GM12878 (cell line): ENCODE results near the gene LRRK1. TPM values are rescaled to one million over a fixed set of nuclear protein-coding genes. Genes with fewer than 3 reads are reported as not detected.

Experiments used
- ATAC-seq: fragments of 200-7000 bp; cut with Tn5 transposase; 3 replicates; pipeline ENCODE4 v1.9.1; 2020; ENCODE audit warnings: mild to moderate bottlenecking, moderate library complexity
- BruUV-seq: library from RNA; stranded (reverse); fragments of 400-500 nt; replicated peaks from 2 replicates; lab custom pipeline; 2021; lab: Mats Ljungman, UMichigan
- CTCF ChIA-PET: fragments of 300-600 bp; sonication (Branson Sonifier 250); formaldehyde crosslinking; extraction: SDS; loops from one replicate; lab custom pipeline; 2021; ENCODE audit warnings: inconsistent platforms; lab: Yijun Ruan, JAX
- POLR2A ChIA-PET: fragments of 350-600 bp; formaldehyde crosslinking; extraction: SDS; loops from one replicate; lab custom pipeline; 2021; ENCODE audit warnings: inconsistent platforms; lab: Charles Lee
- RAD21 ChIA-PET: fragments of 300-600 bp; sonication (Branson Sonifier 250); formaldehyde crosslinking; loops from one replicate; lab custom pipeline; 2023; ENCODE audit warnings: antibody characterized with exemption; ENCODE audit not compliant: unreplicated experiment; lab: Charles Lee
- SMC1A ChIA-PET: fragments of 300-600 bp; sonication (Branson Sonifier 250); formaldehyde crosslinking; loops from one replicate; lab custom pipeline; 2023; ENCODE audit not compliant: unreplicated experiment, uncharacterized antibody; lab: Charles Lee
- DNase-seq: peaks from one replicate; pipeline ENCODE4 v3.0.0-alpha.2; 2011; ENCODE audit warnings: low read depth, low spot score
- FAIRE-seq: peaks from 3 replicates; lab custom pipeline; 2011; peaks lifted over from hg19 to GRCh38; lab: Jason Lieb, UNC
- H2AFZ ChIP-seq: 2 replicates; pipeline ENCODE4 v1.6.0; 2011; ENCODE audit warnings: low read depth, low read length, control low read depth; ENCODE audit not compliant: control insufficient read depth
- H3K27ac ChIP-seq: 2 replicates; pipeline ENCODE4 v1.5.1; 2011; ENCODE audit warnings: control low read depth; ENCODE audit not compliant: control insufficient read depth, insufficient read depth
- H3K27me3 ChIP-seq, 2 experiments: replicated peaks in 1 of 2; 2 replicates each; pipeline versions ENCODE4 v1.6.0 to v1.6.1; 2011; ENCODE audit warnings: low read length in 1 of 2; ENCODE audit not compliant: control insufficient read depth in 2 of 2, insufficient read depth in 2 of 2
- H3K36me3 ChIP-seq, 2 experiments: 2 replicates each; pipeline ENCODE4 v1.5.1; 2011; ENCODE audit warnings: low read length in 1 of 2; ENCODE audit not compliant: control insufficient read depth in 2 of 2, insufficient read depth in 2 of 2
- H3K4me1 ChIP-seq: 2 replicates; pipeline ENCODE4 v1.6.1; 2011; ENCODE audit warnings: mild to moderate bottlenecking, low read length, moderate library complexity, mixed read lengths; ENCODE audit not compliant: control insufficient read depth, insufficient read depth
- H3K4me2 ChIP-seq: 2 replicates; pipeline ENCODE4 v1.6.0; 2011; ENCODE audit warnings: control low read depth; ENCODE audit not compliant: control insufficient read depth, insufficient read depth
- H3K4me3 ChIP-seq: fragments of 200-600 bp; sonication (generic); 2 replicates; pipeline ENCODE4 v1.5.1; 2016
- H3K79me2 ChIP-seq: 2 replicates; pipeline ENCODE4 v1.6.0; 2011; ENCODE audit warnings: low read length; ENCODE audit not compliant: control insufficient read depth, insufficient read depth
- H3K9ac ChIP-seq: 2 replicates; pipeline ENCODE4 v1.8.0; 2011; ENCODE audit warnings: low read length, control low read depth, mixed read lengths; ENCODE audit not compliant: control insufficient read depth, insufficient read depth
- H3K9me3 ChIP-seq: replicated peaks from 3 replicates; pipeline ENCODE4 v1.5.1; 2011; ENCODE audit warnings: mild to moderate bottlenecking, low read length; ENCODE audit not compliant: control insufficient read depth, insufficient read depth
- H4K20me1 ChIP-seq: 2 replicates; pipeline ENCODE4 v1.6.0; 2011; ENCODE audit not compliant: control insufficient read depth, insufficient read depth
- EZH2 ChIP-seq: IDR thresholded peaks from 2 replicates; pipeline ENCODE4 v1.6.1; 2012; ENCODE audit warnings: low read depth, mild to moderate bottlenecking, control low read depth, inconsistent platforms, low read length, borderline replicate concordance; ENCODE audit not compliant: control insufficient read depth
- MTA3 ChIP-seq: IDR thresholded peaks from 2 replicates; pipeline ENCODE4 v1.6.1; 2012; ENCODE audit warnings: low read length, inconsistent platforms, borderline replicate concordance
- MYB ChIP-seq: fragments of 150-350 bp; IDR thresholded peaks from 2 replicates; pipeline ENCODE4 v1.6.1; 2014; ENCODE audit warnings: mild to moderate bottlenecking, low read depth, low read length, borderline replicate concordance
- NBN ChIP-seq: fragments of 450-650 bp; IDR thresholded peaks from 2 replicates; pipeline ENCODE4 v1.6.1; 2016
- NRF1 ChIP-seq: conservative IDR thresholded peaks from 2 replicates; pipeline ENCODE4 v1.6.1; 2011; ENCODE audit warnings: mild to moderate bottlenecking, low read depth, low read length, improper control_type of control experiment
- SMC3 ChIP-seq: IDR thresholded peaks from 2 replicates; pipeline ENCODE4 v1.6.1; 2011; ENCODE audit warnings: low read length, improper control_type of control experiment, borderline replicate concordance
- SREBF2 ChIP-seq: IDR thresholded peaks from 2 replicates; pipeline ENCODE4 v1.6.1; 2012; ENCODE audit warnings: mild to moderate bottlenecking, low read length
- TCF3 ChIP-seq: IDR thresholded peaks from 2 replicates; pipeline ENCODE4 v1.6.1; 2012; ENCODE audit warnings: low read depth, mild to moderate bottlenecking, low read length, borderline replicate concordance; ENCODE audit not compliant: insufficient read depth
- WGBS: methylation state at CpG from one replicate; pipeline ENCODE4 v1.1.6; 2016; ENCODE audit warnings: low lambda C conversion rate; ENCODE audit not compliant: insufficient replicate concordance, insufficient coverage; ENCODE audit errors: missing lambda C conversion rate; 5-methylcytosine and 5-hydroxymethylcytosine counted together
- in situ Hi-C: fragments of 300-500 bp; cut with MboI; formaldehyde crosslinking; loops from 9 replicates; pipeline ENCODE4 v1.14.3; 2018; ENCODE audit warnings: mixed read lengths
- intact Hi-C: fragments of 100-400 bp; cut with micrococcal nuclease; formaldehyde crosslinking; loops from one replicate; pipeline ENCODE4 v1.14.2; 2022; ENCODE audit not compliant: unreplicated experiment
- polyA plus RNA-seq, 11 experiments: library from polyadenylated mRNA; depleted of rRNA in 4 of 11; unstranded in 6 of 11; stranded (reverse) in 5 of 11; fragments of >200 nt; fragmentation: Nextera tagmentation in 4 of 11; fragmentation: Illumina TruSeq in 1 of 11; extraction: Ambion mirVana in 4 of 11; extraction: Trizol in 1 of 11; gene quantifications; 1 replicate in 1 of 11; 2 replicates in 10 of 11; pipeline versions ENCODE4 v1.2.1 to v1.2.3, GENCODE V29; 2011 to 2016; ENCODE audit warnings: inconsistent platforms in 2 of 11, missing spikeins in 2 of 11, low read depth in 1 of 11
- total RNA-seq, 4 experiments: library from RNA; depleted of rRNA in 3 of 4; stranded (reverse); fragments of >200 nt in 3 of 4; fragmentation: Illumina TruSeq in 1 of 4; extraction: Trizol in 1 of 4; gene quantifications; 2 replicates each; pipeline versions ENCODE4 v1.2.1 to v1.2.3, GENCODE V29; 2013 to 2021
- TF ChIP-seq, protein P1 (sequence below): fragments of 450-650 bp; formaldehyde crosslinking; IDR thresholded peaks from 2 replicates; pipeline ENCODE4 v1.4.0; 2022; ENCODE audit warnings: mild to moderate bottlenecking, moderate library complexity
- TF ChIP-seq, protein P2 (sequence below): fragments of 450-650 bp; IDR thresholded peaks from 2 replicates; pipeline ENCODE4 v1.6.1; 2016; ENCODE audit warnings: mild to moderate bottlenecking
- TF ChIP-seq, protein P3 (sequence below): IDR thresholded peaks from 2 replicates; pipeline ENCODE4 v1.6.1; 2012; ENCODE audit warnings: low read depth, low read length, improper control_type of control experiment

LRRK1 gene
- total and polyA plus RNA-seq, 10 of the 15 experiments (the other 5 are each of a cell fraction or from before 2014, with no cell fraction given) = 2.2 to 58.3 (median 17.9) TPM

DNA sequence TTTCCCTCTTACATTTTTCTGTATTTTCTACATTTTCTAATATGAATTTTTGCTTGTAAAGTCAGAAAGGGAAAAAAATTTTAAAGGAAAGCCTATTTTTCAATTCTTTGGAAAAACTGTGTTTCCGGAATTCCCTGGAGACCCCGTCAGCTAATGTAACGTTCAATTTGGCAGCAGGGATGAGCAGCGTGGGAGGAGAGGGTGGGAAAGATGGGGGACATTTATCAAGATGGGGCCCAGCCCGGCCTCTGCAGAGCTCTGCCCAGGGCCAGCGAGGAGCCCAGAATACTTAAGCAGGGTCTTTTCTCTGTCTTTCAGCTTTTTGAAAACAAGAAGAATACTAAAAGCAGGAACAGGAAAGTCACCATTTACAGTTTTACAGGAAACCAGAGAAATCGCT is 129.0 kb downstream of the LRRK1 start:
- Histone ChIP-seq H3K79me2 (no peaks in the 10 kb centered on the region), H3K4me1 (no peaks in the 10 kb centered on the region), H3K27ac (no peak overlapping the region), H3K4me2 (no peak overlapping the region), H2AFZ (no peak overlapping the region), H3K9me3 (no peaks in the 10 kb centered on the region), H3K36me3 (peaks cover 24 to 37% of the 10 kb centered on the region in 2 experiments), H3K9ac (no peak overlapping the region), H4K20me1 (0 out of 2 replicates have a peak, but pooled peaks cover 2% of the 10 kb centered on the region), H3K27me3 (no peaks in the 10 kb centered on the region), H3K4me3 (no peak overlapping the region)
- FAIRE-seq (no peak), DNase-seq (no peak), ATAC-seq (no peak)
- intact Hi-C loops (no loop called here), in situ Hi-C loops (no loop called here)
- ChIA-PET RAD21 (no interaction called here), POLR2A (no interaction called here), CTCF (interaction anchor here (1.1 to 1.4 kb wide), 3 partner anchors 16 to 39 kb away, joined by 3 to 5 read pairs (median 3); no protein-coding TSS in a partner anchor), SMC1A (interaction anchor here (0.7 kb wide), 1 partner anchor 9 kb away, joined by 3 read pairs; no protein-coding TSS in a partner anchor)
- 64% methylated on average over 7 of the region's 7 CpGs for WGBS
- TF ChIP-seq NRF1 (no peak), SMC3 (no peak), MYB (no peak)
- BruUV-seq = no TSS peak

DNA sequence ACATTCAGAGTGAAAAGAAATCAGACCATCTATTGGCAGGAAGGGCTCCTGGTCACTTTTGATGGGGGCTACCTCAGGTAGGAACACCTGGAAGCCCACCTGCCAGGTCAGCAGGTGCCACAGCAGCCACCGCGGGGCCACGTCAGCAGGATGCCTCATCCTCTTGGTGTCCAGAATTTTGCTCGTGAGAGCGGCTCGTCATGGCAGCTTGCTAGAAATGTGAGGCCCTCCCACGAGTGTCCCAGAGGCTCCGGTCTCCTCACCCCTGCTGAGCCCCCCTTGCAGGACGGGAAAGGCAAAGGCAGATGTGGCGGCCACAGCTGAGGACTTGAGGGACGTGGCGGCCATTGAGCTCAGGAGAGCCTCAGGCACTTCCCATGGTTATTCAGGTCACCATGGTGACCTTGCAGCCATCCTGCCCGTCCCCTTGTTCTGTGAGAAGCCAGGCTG is 129.4 kb downstream of the LRRK1 start:
- in situ Hi-C loops = no loop called here
- Histone ChIP-seq H3K4me2 (no peak overlapping the region), H3K9me3 (no peaks in the 10 kb centered on the region), H3K9ac (no peak overlapping the region), H3K79me2 (no peaks in the 10 kb centered on the region), H3K4me3 (no peak overlapping the region), H3K36me3 (peaks cover 27 to 40% of the 10 kb centered on the region in 2 experiments)
- CTCF ChIA-PET = interaction anchor here (1.2 kb wide), 1 partner anchor 33 kb away, joined by 5 read pairs; no protein-coding TSS in a partner anchor
- WGBS = 95% methylated on average over 13 of the region's 13 CpGs
- intact Hi-C loops = no loop called here
- RAD21 ChIA-PET = no interaction called here
- TF ChIP-seq TCF3 = no peak
- TF ChIP-seq, protein P1, sequence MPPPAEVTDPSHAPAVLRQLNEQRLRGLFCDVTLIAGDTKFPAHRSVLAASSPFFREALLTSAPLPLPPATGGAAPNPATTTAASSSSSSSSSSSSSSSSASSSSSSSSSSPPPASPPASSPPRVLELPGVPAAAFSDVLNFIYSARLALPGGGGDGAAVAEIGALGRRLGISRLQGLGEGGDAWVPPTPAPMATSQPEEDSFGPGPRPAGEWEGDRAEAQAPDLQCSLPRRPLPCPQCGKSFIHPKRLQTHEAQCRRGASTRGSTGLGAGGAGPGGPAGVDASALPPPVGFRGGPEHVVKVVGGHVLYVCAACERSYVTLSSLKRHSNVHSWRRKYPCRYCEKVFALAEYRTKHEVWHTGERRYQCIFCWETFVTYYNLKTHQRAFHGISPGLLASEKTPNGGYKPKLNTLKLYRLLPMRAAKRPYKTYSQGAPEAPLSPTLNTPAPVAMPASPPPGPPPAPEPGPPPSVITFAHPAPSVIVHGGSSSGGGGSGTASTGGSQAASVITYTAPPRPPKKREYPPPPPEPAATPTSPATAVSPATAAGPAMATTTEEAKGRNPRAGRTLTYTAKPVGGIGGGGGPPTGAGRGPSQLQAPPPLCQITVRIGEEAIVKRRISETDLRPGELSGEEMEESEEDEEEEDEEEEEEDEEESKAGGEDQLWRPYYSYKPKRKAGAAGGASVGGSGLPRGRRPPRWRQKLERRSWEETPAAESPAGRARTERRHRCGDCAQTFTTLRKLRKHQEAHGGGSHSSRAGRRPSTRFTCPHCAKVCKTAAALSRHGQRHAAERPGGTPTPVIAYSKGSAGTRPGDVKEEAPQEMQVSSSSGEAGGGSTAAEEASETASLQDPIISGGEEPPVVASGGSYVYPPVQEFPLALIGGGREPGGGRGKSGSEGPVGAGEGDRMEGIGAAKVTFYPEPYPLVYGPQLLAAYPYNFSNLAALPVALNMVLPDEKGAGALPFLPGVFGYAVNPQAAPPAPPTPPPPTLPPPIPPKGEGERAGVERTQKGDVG (CRISPR knock-in tag) = no peak
- no peak for TF ChIP-seq NBN
- no peak for TF ChIP-seq EZH2
- TF ChIP-seq, protein P2, sequence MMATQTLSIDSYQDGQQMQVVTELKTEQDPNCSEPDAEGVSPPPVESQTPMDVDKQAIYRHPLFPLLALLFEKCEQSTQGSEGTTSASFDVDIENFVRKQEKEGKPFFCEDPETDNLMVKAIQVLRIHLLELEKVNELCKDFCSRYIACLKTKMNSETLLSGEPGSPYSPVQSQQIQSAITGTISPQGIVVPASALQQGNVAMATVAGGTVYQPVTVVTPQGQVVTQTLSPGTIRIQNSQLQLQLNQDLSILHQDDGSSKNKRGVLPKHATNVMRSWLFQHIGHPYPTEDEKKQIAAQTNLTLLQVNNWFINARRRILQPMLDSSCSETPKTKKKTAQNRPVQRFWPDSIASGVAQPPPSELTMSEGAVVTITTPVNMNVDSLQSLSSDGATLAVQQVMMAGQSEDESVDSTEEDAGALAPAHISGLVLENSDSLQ = no peak
- no peak for TF ChIP-seq MTA3
- TF ChIP-seq SREBF2 = no peak
- TF ChIP-seq, protein P3, sequence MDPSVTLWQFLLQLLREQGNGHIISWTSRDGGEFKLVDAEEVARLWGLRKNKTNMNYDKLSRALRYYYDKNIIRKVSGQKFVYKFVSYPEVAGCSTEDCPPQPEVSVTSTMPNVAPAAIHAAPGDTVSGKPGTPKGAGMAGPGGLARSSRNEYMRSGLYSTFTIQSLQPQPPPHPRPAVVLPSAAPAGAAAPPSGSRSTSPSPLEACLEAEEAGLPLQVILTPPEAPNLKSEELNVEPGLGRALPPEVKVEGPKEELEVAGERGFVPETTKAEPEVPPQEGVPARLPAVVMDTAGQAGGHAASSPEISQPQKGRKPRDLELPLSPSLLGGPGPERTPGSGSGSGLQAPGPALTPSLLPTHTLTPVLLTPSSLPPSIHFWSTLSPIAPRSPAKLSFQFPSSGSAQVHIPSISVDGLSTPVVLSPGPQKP = no peak
- TF ChIP-seq, all 136 proteins: peak for 0
- Histone ChIP-seq H3K27ac (no peak overlapping the region), H4K20me1 (0 out of 2 replicates have a peak, but pooled peaks cover 2% of the 10 kb centered on the region), H3K4me1 (no peaks in the 10 kb centered on the region), H2AFZ (no peak overlapping the region), H3K27me3 (no peaks in the 10 kb centered on the region)
- FAIRE-seq (no peak), ATAC-seq (no peak), DNase-seq (no peak)
- BruUV-seq = no TSS peak
- POLR2A ChIA-PET = no interaction called here
- SMC1A ChIA-PET = interaction anchor here (0.7 kb wide), 1 partner anchor 9 kb away, joined by 3 read pairs; no protein-coding TSS in a partner anchor
